NB4 (cell line): Measurements from ENCODE around the gene TEP1.
A peak's percentile ranks its signal among the peaks of the same experiment; 100 is the strongest.
"Not testable (repeated sequence)": the region's sequence is repeated elsewhere in the genome, so short reads cannot be mapped to it uniquely, and the experiment has no call there.

Experiments used
- DNase-seq: peaks from one replicate; pipeline ENCODE4 v3.0.0; 2010; ENCODE audit warnings: low read depth
- H3K4me3 ChIP-seq: one replicate; pipeline ENCODE4 v1.5.1; 2011; ENCODE audit warnings: mild to moderate bottlenecking, low read depth, low read length, moderate library complexity
- MAX ChIP-seq: IDR thresholded peaks from 2 replicates; pipeline ENCODE4 v1.6.1; 2011; ENCODE audit warnings: low read depth, low read length
- MYC ChIP-seq: IDR thresholded peaks from 2 replicates; pipeline ENCODE4 v1.6.1; 2011; ENCODE audit warnings: low read depth, low read length
- POLR2A ChIP-seq: IDR thresholded peaks from 2 replicates; pipeline ENCODE4 v1.6.1; 2011; ENCODE audit warnings: mild to moderate bottlenecking; ENCODE audit not compliant: insufficient read length; ENCODE audit errors: extremely low read depth
- TF ChIP-seq, protein P1 (sequence below): IDR thresholded peaks from one replicate; pipeline ENCODE4 v1.5.1; 2012; ENCODE audit warnings: low read depth, low read length

Gene TEP1

GRCh38 chr14:20346713-20347112 lies 66.6 kb downstream of the TEP1 start:
- no peak overlapping the region for H3K4me3 ChIP-seq
- no peak for TF ChIP-seq MAX
- DNase-seq: no peak

DNA sequence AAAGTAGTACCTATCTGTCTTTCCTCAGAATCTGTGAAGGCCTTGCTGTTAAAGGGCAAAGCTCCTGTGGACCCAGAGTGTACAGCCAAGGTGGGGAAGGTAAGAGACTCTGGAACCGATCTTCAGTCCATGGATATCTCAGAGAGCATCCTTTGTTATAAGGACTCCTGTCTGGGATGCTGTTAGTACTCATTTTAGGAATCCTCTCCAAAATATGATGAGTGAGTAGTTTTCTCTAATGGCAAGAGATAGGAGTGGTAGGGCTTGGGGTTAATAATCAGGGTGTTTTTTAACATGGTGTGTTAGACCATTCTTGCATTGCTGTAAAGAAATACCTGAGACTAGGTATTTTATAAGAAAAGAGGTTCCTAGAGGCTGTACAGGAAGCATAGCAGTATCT lies 67.9 kb downstream of the TEP1 start:
- TF ChIP-seq POLR2A (no peak), MYC (no peak), MAX (no peak)
- TF ChIP-seq, protein P1, sequence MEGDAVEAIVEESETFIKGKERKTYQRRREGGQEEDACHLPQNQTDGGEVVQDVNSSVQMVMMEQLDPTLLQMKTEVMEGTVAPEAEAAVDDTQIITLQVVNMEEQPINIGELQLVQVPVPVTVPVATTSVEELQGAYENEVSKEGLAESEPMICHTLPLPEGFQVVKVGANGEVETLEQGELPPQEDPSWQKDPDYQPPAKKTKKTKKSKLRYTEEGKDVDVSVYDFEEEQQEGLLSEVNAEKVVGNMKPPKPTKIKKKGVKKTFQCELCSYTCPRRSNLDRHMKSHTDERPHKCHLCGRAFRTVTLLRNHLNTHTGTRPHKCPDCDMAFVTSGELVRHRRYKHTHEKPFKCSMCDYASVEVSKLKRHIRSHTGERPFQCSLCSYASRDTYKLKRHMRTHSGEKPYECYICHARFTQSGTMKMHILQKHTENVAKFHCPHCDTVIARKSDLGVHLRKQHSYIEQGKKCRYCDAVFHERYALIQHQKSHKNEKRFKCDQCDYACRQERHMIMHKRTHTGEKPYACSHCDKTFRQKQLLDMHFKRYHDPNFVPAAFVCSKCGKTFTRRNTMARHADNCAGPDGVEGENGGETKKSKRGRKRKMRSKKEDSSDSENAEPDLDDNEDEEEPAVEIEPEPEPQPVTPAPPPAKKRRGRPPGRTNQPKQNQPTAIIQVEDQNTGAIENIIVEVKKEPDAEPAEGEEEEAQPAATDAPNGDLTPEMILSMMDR: no peak
- DNase-seq: no peak
- no peak overlapping the region for H3K4me3 ChIP-seq

DNA sequence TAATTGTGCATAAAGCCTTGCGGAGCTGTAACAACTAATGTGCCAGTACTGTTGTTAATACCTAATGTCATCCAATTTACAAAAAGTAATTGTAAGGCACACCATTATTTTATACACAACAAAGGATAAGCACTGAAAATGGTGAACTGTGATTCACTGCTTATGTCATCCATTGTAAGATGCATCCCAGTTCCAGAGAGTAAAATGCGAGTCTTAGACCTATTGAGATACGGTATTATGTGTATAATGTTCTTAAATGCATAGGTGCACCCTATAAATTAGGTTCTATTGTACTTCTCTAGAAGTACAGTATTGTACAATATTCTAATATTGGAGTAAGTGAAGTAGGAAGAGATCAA lies 69.5 kb downstream of the TEP1 start:
- peak overlapping the region; percentile 87 for H3K4me3 ChIP-seq
- TF ChIP-seq POLR2A (no peak), MAX (no peak), MYC (no peak)
- TF ChIP-seq, protein P1: no peak
- DNase-seq: no peak

GRCh38 chr14:20343092-20343861 lies 70.0 kb downstream of the TEP1 start, which contains the start of gene PARP2:
PARP2 (plus strand) TSS chr14:20343635; CDS start chr14:20343642, 7 bp downstream.
- TF ChIP-seq, protein P1: no peak
- peak; percentile 42 for TF ChIP-seq MYC
- TF ChIP-seq POLR2A: peak; percentile 96
- peak within 1 kb of the TSS; percentile 87 for H3K4me3 ChIP-seq
- peak; percentile 99 for DNase-seq

DNA sequence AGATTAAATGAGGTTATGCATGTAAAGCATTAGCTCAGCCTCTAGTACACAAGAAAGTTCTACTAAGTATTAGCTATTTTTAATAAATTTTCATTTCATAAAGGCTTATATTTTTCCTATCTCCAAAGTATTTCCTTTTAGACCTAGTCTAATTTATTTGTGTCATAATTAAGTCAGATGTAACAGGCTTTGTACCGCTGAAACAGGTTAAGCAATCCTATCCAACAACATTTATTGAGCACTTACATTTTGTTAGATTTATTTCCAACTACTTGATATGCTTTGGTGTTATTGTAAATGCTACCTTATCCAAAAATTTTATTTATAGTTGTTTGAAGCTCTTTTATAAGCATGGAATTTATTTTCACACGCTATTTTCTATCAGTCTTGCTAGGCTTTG lies 71.7 kb downstream of the TEP1 start:
- peak overlapping the region; percentile 76 for H3K4me3 ChIP-seq
- no peak for DNase-seq
- TF ChIP-seq, protein P1: no peak
- TF ChIP-seq MYC: no peak
- no peak for TF ChIP-seq POLR2A
- no peak for TF ChIP-seq MAX

- not testable (repeated sequence) for H3K4me3 ChIP-seq, DNase-seq
Measured at GRCh38 chr14:20341032-20341431, 72.3 kb downstream of the TEP1 start.

GRCh38 chr14:20334017-20334416 lies 79.3 kb downstream of the TEP1 start:
- no peak for DNase-seq
- no peak overlapping the region for H3K4me3 ChIP-seq
- TF ChIP-seq MAX (no peak), MYC (no peak), POLR2A (no peak)
- TF ChIP-seq, protein P1: no peak
